GM13976 (cell line): ENCODE results near the gene AURKB.
A peak's percentile ranks its signal among the peaks of the same experiment; 100 is the strongest.

Source experiments
- DNase-seq: peaks from one replicate; pipeline ENCODE4 v3.0.0; 2012; ENCODE audit warnings: low spot score
- in situ Hi-C: fragments of 300-500 bp; cut with MboI; formaldehyde crosslinking; loops from one replicate; pipeline ENCODE4 v1.12.0; 2022; ENCODE audit warnings: low sequenced_read_pairs, mixed read lengths, inconsistent platforms; ENCODE audit not compliant: unreplicated experiment
- TF ChIP-seq, protein P1 (sequence below): IDR thresholded peaks from 2 replicates; pipeline ENCODE4 v1.5.1; 2012; ENCODE audit warnings: borderline replicate concordance, mild to moderate bottlenecking; ENCODE audit not compliant: insufficient read depth; ENCODE audit errors: extremely low read depth, missing control alignments, control extremely low read depth

The AURKB gene

DNA sequence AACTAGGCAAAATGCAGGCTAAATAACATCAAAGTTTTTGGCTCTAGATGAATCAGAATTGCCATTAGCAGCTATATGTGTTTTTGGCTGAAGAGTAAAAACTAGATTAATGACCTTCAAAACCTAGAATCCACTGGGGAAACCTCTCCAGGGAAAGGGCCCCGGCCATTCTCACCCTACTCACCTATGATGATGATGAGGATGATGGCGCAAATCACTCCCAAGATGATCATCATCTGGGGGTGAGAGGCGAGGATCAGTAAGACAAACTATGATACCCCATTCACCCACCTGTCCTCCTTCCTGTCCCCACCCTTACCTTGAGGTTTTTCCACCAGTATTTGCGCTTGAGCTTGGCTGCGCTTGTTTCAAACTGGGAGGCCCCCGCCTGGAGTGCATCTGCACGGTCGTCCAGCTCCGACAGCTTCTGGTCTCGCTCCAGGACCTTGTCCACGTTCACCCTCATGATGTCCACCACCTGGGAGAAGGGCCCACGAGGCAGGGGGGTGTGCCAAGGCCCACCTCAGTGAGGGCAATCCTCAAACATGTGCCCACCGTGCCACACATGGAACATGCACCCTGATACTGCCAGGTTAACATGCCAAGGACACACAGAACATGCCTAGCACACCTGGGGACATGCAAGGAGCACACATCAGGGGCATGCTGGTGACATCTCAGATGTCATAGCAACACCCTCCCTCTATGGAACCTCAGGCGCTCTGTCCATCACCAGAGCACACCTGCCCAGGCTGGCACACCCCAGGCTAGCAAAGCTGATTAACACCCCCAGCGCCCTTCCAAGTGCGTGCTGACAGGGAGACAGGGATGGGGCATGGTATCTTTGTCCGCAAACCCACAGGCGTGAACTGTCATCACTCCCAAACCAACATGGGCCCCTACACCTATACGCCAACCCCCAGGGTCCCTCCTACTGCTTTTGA is 48.8 kb downstream of the AURKB start:
- TF ChIP-seq, protein P1, sequence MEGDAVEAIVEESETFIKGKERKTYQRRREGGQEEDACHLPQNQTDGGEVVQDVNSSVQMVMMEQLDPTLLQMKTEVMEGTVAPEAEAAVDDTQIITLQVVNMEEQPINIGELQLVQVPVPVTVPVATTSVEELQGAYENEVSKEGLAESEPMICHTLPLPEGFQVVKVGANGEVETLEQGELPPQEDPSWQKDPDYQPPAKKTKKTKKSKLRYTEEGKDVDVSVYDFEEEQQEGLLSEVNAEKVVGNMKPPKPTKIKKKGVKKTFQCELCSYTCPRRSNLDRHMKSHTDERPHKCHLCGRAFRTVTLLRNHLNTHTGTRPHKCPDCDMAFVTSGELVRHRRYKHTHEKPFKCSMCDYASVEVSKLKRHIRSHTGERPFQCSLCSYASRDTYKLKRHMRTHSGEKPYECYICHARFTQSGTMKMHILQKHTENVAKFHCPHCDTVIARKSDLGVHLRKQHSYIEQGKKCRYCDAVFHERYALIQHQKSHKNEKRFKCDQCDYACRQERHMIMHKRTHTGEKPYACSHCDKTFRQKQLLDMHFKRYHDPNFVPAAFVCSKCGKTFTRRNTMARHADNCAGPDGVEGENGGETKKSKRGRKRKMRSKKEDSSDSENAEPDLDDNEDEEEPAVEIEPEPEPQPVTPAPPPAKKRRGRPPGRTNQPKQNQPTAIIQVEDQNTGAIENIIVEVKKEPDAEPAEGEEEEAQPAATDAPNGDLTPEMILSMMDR: no peak
- no peak for DNase-seq
- in situ Hi-C loops: no loop called here

DNA sequence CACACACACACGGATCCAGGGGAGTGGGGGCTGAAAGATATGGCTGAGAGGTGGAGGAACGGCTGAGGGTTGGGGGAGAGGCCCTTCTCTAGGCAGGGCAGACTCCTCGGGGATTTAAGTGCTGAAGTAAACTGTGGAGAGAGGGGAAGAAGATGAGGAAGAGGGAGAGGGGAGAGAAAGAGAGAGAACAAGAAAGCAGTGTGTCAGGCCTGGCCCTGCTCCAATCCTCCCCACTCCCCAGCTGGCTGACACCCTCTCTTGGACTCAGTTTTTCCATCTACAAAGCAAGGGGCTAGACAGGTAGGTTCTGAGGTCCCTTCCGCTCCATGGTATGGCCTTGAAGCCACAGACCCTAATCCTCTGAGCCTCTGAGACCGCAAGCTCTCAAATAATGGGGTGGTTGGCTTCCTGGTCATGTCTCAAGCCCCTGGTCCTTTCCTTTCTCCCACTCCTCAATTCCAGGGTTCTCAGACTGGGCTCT is 49.6 kb downstream of the AURKB start:
- in situ Hi-C loops: no loop called here
- TF ChIP-seq, protein P1: no peak
- DNase-seq: no peak

DNA sequence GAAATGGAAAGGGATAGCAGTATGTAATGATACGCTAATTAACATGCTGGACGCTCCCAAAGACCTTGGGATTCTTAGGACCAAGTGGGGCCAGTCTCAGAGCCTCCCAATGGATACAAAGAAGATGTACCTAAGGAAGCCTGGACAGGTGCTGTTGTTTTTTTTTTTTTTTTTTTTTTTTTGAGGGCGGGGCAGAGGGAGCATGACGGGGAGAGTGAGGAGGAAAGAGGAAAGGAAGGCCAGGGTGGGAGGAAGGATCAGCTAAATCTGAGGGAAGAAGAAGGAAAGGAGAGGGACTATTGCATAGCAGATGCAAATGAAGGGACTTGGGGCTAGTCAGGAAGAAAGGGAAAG is 50.2 kb downstream of the AURKB start:
- no peak for DNase-seq
- in situ Hi-C loops: no loop called here
- TF ChIP-seq, protein P1: no peak

DNA sequence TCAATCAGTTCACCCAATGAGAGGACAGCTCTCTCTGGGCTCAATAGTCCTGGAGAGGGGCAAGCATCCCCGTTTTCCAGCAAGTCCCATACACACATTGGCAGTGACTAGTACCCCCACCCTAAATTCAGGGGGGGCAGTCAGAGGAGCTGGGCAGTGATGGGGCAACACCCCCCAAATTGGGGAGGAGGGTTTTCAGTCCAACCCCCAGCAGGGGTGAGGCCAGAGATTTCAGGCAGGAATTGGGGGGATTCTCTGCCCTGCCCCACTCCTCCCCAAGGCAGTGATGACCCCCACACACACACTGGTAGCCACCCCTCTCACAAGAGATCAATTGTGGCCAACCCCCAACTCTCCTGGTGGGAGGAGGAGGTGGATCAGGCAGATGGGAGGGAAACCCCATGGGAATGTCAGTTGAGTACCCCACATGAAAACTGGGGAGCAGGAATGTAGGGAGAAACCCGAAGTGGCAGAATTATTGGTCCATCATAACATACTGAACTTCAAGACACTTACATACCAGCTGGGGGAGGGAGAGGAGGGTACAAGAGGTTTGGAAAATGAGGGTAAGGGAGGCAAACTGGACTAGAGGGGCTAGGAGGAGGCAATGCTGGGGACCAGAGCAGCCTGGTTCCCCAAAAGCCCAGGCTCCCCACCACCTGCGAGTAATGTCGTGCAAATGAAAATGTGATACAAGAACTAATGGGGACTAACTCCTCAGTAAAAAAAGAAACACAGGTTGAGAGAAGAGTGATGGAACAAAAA is 50.7 kb downstream of the AURKB start:
- in situ Hi-C loops: no loop called here
- TF ChIP-seq, protein P1: no peak
- DNase-seq: no peak

DNA sequence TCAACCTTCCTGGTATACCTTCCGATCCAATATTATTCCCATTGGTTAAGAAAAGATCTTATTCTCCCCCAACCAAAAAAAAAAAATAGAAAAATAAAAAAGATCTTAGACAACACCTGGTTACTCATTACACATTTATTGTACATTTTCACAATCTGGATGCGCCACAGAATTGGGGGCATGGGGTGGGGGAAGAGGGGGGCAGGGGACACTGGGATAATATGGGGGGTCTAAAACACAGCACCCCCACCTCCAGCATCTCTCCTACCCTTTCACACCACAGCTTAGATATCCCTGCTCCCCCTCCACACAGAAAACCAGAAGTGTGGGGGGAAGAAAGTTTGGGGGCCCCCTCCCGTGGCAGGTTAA is 51.4 kb downstream of the AURKB start:
- in situ Hi-C loops: no loop called here
- no peak for DNase-seq
- TF ChIP-seq, protein P1: no peak

DNA sequence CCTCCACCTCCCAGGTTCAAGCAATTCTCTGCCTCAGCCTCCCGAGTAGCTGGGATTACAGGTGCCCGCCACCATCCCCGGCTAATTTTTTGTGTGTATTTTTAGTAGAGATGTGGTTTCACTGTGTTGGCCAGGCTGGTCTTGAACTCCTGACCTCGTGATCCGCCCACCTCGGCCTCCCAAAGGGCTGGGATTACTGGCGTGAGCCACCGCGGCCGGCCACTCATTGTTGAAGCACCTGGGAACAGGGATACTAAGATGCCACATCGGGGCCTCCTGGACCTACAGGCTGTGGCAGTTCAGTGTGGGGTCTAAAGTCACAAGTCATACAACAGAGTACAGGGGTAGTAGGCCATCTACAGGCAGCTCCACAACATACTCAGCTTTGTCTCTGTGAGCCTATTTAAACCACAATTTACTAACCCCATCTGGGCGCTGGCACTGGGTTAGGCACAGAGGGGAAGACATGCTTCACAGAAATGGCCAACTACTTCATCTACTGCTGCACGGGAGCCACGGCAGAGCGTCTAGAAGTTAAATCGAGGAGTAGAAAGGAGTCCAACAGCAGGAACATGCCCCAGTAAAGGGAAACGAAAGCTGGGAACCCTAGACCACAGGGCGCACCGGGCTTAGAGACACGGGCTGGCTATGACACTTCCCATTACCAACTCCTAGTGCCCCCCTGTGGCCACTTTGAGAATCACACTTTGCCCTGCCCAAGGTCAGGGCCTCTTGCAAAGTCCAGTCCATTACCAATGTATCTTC is 51.9 kb downstream of the AURKB start:
- TF ChIP-seq, protein P1: peak; percentile 86
- in situ Hi-C loops: no loop called here
- peak; percentile 84 for DNase-seq
